Measurements from ENCODE around the gene LRMDA.

Gene LRMDA

DNA sequence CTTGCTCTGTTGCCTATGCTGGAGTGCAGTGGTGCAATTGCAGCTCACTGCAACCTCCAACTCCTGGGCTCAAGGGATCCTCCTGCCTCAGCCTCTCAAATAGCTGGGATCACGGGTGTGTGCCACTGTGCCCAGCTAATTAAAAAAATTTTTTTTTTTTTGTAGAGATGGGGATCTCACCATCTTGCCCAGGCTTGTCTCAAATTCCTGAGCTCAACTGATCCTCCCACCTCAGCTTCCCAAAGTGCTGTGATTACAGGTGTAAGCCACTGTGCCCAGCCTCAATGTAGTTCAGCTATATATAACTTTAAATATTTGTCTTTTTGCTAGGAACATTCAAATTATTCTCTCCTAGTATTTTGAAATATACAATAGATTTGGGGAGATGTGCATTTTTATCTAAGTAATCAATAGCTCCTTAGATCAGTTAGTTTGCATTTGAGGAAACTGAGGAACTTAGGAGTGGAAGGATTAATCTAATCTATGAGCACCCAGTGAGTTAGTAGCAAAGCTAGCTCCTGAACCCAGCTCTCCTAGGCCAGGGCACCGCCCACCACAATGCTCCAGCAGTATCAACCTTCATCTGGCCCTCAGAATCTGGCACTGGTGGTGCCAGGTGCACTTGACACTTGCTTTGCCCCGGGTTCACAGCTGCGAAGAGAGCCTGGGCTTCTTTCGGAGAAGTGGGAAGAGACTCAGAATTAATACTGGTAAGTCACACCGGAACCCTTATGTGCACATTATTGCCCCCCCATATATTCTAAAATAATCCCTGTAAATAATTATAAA is 5.9 kb upstream of the LRMDA start:
- no peak for DNase-seq

DNA sequence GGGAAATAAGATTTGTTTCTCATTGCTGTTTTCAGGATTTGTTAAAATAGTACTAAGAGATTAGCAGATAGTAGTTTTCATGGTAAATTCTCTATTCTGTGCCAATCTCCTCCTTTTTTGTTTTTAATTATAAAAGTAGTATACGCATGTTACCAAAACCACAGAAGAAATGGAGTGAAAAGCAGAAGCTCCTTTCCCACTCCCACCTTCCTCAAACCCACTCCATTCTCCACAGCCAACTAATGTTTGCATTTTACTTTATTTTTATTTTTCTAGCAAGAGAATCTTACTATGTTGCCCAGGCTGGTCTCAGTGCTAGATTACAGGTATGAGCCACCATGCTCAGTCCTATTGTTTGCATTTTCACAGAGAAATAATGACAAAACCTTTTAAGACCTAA is 4.5 kb upstream of the LRMDA start:
- no peak for DNase-seq

GRCh38 chr10:75427951-75428350 is 3.5 kb upstream of the LRMDA start:
- no peak for DNase-seq

DNA sequence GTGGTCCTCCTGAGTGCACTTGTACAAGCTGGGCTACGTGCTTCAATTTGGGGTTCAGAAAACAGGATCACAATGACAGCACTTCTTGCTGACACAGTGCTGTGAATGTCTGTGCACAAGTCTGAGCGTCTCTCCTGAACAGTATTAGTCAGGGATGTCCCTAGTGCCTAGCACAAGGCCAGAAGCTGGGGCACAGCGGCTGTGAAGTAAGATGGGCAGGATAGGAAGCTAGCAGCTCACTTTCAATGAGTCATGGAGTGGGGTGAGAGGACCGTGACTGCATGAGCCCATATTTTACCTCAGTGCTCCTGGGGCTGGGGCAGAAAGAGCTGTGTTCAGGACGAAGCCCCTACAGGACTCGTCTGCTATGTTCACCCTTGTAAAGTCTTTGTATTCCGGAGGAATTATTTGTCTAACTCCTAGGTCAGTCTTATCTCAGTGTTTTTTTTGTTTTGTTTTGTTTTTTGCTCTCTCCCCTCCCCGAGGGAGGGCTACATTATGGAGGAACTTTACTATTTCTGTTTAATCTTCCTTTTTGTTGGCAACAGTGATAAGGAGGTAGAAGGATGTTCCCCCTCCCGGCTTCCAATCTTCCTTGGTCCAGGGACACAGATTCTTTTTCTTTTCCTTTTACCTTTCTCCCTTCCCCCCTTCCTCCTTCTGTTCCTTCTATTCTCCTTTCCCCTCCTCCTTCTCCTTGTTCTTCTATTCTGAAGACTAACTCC is 2.8 kb upstream of the LRMDA start:
- DNase-seq = no peak

DNA sequence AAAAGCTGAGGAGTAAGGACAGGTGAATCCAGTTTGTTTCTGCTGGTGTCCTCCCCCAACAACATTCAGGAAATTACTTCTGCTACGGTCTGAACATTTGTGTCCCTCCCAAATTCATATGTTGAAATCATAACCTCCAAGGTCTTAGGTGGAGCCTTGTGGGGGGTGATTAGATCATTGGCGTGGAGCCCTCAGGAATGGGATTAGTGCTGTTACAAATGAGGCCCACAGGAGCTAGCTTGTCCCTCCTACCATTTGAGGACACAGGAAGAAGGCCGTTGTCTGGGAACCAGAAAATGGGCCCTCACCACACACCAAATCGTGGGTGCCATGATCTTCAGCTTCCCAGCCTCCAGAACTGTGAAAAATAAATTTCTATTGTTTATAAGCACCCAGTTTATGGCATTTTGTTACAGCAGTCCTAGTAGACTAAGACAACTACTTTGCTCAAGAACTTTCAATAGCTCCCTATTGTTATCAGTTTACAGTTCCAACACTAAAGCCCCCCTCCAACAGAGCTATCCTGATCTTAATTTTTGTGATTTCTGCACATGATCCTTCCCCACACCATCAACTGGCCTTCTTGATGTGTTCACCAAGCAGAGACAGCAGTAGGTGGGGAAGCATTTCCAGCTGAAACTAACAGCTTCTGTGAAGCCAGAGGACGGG is 2.1 kb upstream of the LRMDA start:
- no peak for DNase-seq

- DNase-seq = peak; percentile 47
Observed at GRCh38 chr10:75430000-75430763, 1.2 kb upstream of the LRMDA start.

GRCh38 chr10:75432176-75432575 is 752 bp downstream of the LRMDA start:
- DNase-seq = no peak

GRCh38 chr10:75432763-75433162 is 1.3 kb downstream of the LRMDA start:
- no peak for DNase-seq

GRCh38 chr10:75433216-75433615 is 1.8 kb downstream of the LRMDA start:
- no peak for DNase-seq

DNA sequence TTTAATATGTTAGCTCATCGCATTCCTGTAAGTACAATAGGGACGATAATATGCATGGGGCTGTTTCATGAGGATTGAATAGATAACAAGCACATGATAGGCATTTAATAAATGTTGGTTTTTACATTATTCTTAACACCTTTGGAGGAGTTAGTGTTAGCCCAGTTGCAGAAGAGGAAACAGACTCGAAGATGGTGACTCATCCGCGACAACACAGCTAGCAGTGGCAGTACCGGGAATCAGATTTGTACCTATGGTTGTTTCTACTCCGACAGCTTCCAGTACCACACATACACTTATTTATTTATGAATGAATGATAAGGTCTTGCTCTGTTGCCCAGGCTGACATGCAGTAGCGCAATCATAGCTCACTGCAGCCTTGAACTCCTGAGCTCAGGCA is 2.9 kb downstream of the LRMDA start:
- DNase-seq = no peak

- no peak for DNase-seq
Observed at GRCh38 chr10:75435291-75435690, 3.9 kb downstream of the LRMDA start.

DNA sequence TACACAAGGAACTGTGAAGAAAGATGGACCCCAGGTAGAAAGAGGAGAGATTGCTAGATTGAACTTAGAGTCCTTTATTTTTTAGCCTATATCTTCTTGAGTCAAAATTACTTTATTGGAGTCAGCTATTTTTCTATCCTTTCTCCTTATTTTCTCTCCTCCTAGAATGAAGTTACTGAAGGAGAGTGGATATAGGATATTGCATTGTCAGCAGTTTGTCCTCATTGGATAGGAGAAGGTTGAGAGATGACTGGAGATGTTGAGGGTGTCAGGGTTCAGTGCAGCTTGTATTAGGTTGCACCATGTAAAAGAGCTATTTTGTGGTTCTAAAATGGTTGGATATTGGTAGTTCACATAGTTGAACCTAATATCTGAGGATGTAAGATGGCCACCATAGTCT is 5.5 kb downstream of the LRMDA start:
- no peak for DNase-seq

GRCh38 chr10:75437693-75438092 is 6.3 kb downstream of the LRMDA start:
- no peak for DNase-seq

GRCh38 chr10:75438275-75438674 is 6.9 kb downstream of the LRMDA start:
- DNase-seq = no peak

DNA sequence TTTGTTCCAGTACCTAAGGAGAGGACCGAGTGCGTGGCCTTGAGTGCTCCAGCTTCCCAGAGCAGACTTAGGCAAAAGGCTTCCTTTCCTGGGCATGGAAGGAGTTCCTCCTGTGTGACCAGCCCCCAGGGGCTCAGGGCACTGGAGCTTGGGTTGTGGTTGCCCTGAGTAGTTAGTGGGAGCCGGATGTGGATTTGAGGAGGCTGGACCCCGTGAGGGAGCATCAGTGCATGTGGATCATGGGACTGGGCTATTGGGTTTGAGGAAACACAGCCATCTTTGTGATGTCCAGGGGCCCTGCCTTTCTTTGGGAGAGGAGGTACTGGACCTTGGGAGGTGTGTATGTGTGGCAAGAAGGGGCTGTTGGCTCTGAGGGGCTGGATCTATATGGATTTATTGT is 8.4 kb downstream of the LRMDA start:
- no peak for DNase-seq

GRCh38 chr10:75440271-75440793 is 8.9 kb downstream of the LRMDA start:
- DNase-seq = no peak

DNA sequence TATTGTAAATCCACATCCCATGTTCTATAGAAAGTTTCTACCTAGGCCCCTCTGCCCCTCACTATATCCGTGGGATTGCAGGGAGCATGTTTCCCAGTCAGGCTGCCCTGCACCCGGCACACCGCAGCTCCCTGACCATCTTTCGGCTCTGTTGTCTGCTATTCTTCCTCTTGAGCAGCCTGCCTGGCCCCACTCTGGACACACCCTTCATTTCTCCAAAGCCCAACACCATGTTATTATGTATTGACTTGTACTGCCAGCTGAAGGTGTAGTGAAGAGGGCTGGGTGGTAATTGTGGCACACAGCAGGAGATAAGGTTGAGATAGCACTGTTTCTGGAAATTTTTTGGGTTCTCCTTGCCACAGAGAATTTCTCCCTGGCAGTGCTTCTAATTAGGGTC is 9.8 kb downstream of the LRMDA start:
- no peak for DNase-seq

GRCh38 chr10:75441682-75442081 is 10.3 kb downstream of the LRMDA start:
- DNase-seq = no peak

DNA sequence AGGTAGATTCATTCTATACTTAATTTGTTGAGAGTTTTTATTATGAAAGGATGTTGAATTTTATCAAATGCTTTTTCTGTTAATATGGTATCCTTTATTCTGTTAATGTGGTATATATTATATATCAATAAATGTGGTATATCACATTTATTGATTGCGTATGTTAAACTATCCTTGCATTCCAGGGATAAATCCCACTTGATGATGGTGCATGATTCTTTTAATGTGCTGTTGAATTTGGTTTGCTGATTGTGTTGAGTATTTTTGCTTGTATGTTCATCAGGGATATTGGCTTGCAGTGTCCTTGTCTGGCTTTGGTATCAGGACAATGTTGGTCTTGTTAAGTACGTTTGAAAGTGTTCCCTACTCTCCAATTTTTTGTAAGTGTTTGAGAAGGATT is 11.9 kb downstream of the LRMDA start:
- DNase-seq = no peak

GRCh38 chr10:75444781-75445386 is 13.5 kb downstream of the LRMDA start:
- DNase-seq = no peak

DNA sequence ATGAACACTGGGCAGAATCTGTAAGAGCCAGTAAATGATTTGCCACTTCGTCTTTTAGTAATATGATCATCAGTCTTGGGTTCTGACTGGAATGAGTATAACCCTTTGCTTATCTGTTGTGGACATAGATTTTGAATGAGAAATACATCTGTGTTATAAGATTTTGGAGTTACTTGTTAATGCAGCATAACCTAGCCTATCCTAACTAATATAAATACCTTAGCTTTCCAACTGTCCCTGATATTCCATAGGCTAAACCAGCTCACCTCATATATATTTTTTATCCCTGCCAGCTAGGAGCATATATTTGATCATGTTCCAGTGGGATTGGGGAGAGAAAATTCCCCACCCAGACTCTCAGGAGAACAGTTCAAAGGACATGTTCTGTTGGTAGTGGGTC is 15.1 kb downstream of the LRMDA start:
- DNase-seq = no peak

GRCh38 chr10:75448166-75448565 is 16.7 kb downstream of the LRMDA start:
- DNase-seq = no peak

Data from NCI-H2171 (cell line).